GM12891 (cell line): ENCODE results near the gene INTS6.

Experiments
- POLR2A ChIP-seq: IDR thresholded peaks from 2 replicates; pipeline ENCODE4 v1.6.1; 2011; ENCODE audit warnings: low read depth, low read length, control low read depth
- POLR2AphosphoS5 ChIP-seq: IDR thresholded peaks from 2 replicates; pipeline ENCODE4 v1.6.1; 2011; ENCODE audit warnings: low read depth, low read length, control low read depth
- SPI1 ChIP-seq: IDR thresholded peaks from 2 replicates; pipeline ENCODE4 v1.6.1; 2011; ENCODE audit warnings: low read depth, low read length, control low read depth
- TAF1 ChIP-seq: IDR thresholded peaks from 2 replicates; pipeline ENCODE4 v1.6.1; 2011; ENCODE audit warnings: low read depth, low read length, control low read depth

GRCh38 chr13:51501592-51502152 is 48.8 kb upstream of the INTS6 start:
- no peak for TF ChIP-seq POLR2A
- no peak for TF ChIP-seq SPI1
- no peak for TF ChIP-seq POLR2AphosphoS5
- TF ChIP-seq TAF1, result no peak
